Measurements from ENCODE around the gene CEMIP2. TPM values are rescaled to one million over a fixed set of nuclear protein-coding genes. Genes with fewer than 3 reads are reported as not detected.

CEMIP2 gene
- total RNA-seq, 3 donors from 2014 or later (not counting 1 experiment from before 2014, with no cell fraction given) = 204 to 326 (median 230) TPM

GRCh38 chr9:71636143-71636839 is 132.0 kb downstream of the CEMIP2 start:
- ATAC-seq = no peak
- peaks cover 27 to 37% of the 10 kb centered on the region in 2 donors for H3K4me1 Mint-ChIP-seq
- H3K36me3 ChIP-seq (ENCODE audit: control insufficient read depth, insufficient read depth, low read length) = no peaks in the 10 kb centered on the region
- 90% methylated on average over 5 of the region's 5 CpGs for WGBS (ENCODE audit: insufficient coverage)
- TF ChIP-seq CTCF (IDR thresholded peaks at IDR 0.05) = no peak
- H3K9me3 ChIP-seq (ENCODE audit: control insufficient read depth, insufficient read depth, low read length) = no peaks in the 10 kb centered on the region
- no peak overlapping the region for H3K27ac ChIP-seq (ENCODE audit: low read length)
- DNase-seq = no peak
- H3K27me3 Mint-ChIP-seq (ENCODE audit: low read depth in 2 of 2) = peaks cover 0 to 5% of the 10 kb centered on the region in 2 donors
- no peak overlapping the region for H3K4me3 ChIP-seq (ENCODE audit: low read length)
- peak overlapping the region in 1 of 2 donors; percentile 22 for H3K27ac Mint-ChIP-seq
- H3K9me3 Mint-ChIP-seq = peaks cover 2 to 3% of the 10 kb centered on the region in 2 donors
- intact Hi-C loops (cut with micrococcal nuclease) = no loop called here
- H3K4me3 Mint-ChIP-seq = no peak overlapping the region
- no peaks in the 10 kb centered on the region for H3K36me3 Mint-ChIP-seq
- peaks cover 23% of the 10 kb centered on the region for H3K4me1 ChIP-seq (ENCODE audit: control insufficient read depth, insufficient read depth, low read length)
- H3K27me3 ChIP-seq (ENCODE audit: control insufficient read depth, insufficient read depth, low read length) = no peaks in the 10 kb centered on the region

- intact Hi-C loops (cut with micrococcal nuclease) = no loop called here
- no peaks in the 10 kb centered on the region for H3K36me3 Mint-ChIP-seq
- WGBS (ENCODE audit: insufficient coverage) = 96% methylated on average over 4 of the region's 4 CpGs
- H3K4me3 Mint-ChIP-seq = no peak overlapping the region
- no peaks in the 10 kb centered on the region for H3K36me3 ChIP-seq (ENCODE audit: control insufficient read depth, insufficient read depth, low read length)
- peaks cover 2 to 3% of the 10 kb centered on the region in 2 donors for H3K9me3 Mint-ChIP-seq
- no peak overlapping the region for H3K27ac Mint-ChIP-seq
- H3K4me1 Mint-ChIP-seq = peaks cover 19 to 29% of the 10 kb centered on the region in 2 donors
- TF ChIP-seq CTCF (IDR thresholded peaks at IDR 0.05) = no peak
- no peak for DNase-seq
- peaks cover 0 to 5% of the 10 kb centered on the region in 2 donors for H3K27me3 Mint-ChIP-seq (ENCODE audit: low read depth in 2 of 2)
- no peaks in the 10 kb centered on the region for H3K9me3 ChIP-seq (ENCODE audit: control insufficient read depth, insufficient read depth, low read length)
- no peak for ATAC-seq
- no peak overlapping the region for H3K4me3 ChIP-seq (ENCODE audit: low read length)
- H3K4me1 ChIP-seq (ENCODE audit: control insufficient read depth, insufficient read depth, low read length) = peaks cover 17% of the 10 kb centered on the region
- H3K27ac ChIP-seq (ENCODE audit: low read length) = no peak overlapping the region
- no peaks in the 10 kb centered on the region for H3K27me3 ChIP-seq (ENCODE audit: control insufficient read depth, insufficient read depth, low read length)
These were observed 133.6 kb downstream of the CEMIP2 start for GRCh38 chr9:71634752-71635151.

Other genes with a start within 250 kb of the CEMIP2 start
- gene ABHD17B, start 142.7 kb upstream of the CEMIP2 start, total RNA-seq = 10 to 100 TPM; 28.7 to 34.4 (median 30.3) TPM
- gene C9orf85, start 143.1 kb upstream of the CEMIP2 start, total RNA-seq = 10 to 100 TPM in 1 of 3 donors, 1 to 10 TPM in 2; 5.6 to 11.1 (median 9.2) TPM

Data from natural killer cell (primary cell).